Measurements from ENCODE around the gene SPAG5.
A peak's percentile ranks its signal among the peaks of the same experiment; 100 is the strongest.

SPAG5 gene, protein sequence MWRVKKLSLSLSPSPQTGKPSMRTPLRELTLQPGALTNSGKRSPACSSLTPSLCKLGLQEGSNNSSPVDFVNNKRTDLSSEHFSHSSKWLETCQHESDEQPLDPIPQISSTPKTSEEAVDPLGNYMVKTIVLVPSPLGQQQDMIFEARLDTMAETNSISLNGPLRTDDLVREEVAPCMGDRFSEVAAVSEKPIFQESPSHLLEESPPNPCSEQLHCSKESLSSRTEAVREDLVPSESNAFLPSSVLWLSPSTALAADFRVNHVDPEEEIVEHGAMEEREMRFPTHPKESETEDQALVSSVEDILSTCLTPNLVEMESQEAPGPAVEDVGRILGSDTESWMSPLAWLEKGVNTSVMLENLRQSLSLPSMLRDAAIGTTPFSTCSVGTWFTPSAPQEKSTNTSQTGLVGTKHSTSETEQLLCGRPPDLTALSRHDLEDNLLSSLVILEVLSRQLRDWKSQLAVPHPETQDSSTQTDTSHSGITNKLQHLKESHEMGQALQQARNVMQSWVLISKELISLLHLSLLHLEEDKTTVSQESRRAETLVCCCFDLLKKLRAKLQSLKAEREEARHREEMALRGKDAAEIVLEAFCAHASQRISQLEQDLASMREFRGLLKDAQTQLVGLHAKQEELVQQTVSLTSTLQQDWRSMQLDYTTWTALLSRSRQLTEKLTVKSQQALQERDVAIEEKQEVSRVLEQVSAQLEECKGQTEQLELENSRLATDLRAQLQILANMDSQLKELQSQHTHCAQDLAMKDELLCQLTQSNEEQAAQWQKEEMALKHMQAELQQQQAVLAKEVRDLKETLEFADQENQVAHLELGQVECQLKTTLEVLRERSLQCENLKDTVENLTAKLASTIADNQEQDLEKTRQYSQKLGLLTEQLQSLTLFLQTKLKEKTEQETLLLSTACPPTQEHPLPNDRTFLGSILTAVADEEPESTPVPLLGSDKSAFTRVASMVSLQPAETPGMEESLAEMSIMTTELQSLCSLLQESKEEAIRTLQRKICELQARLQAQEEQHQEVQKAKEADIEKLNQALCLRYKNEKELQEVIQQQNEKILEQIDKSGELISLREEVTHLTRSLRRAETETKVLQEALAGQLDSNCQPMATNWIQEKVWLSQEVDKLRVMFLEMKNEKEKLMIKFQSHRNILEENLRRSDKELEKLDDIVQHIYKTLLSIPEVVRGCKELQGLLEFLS

DNA sequence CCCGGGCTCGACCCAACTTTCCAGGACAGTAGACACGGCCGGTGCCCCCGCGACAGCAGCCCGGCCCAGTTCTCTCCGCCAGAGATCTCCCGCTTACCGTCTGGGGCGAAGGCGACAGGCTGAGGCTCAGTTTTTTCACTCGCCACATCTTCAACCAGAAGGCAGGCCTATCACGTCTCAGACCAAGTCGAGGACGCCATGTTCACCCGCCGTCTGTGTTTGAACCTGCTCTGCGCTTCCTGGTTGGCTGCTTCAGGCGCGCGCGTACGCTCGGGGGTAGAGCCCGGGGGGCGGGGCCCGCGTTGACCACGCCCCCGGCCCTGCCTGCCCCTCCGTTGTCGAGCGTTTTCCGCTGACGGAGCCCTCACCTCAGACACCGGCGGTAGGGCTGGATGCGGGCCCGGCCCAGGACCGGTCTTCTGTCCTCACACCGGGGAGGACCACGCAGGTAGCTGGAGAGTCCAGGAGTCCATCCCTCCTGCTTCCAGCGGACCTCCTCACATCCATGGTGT lies at the start of gene SPAG5:
SPAG5 (minus strand) TSS at position 227 of the 512 bp plus-strand sequence; CDS start at position 148, 79 bp downstream.
- Mint-ChIP-seq H3K27ac (peak within 1 kb of the TSS; percentile 98), H3K9me3 (no peaks in the 10 kb centered on the region), H3K4me3 (peak within 1 kb of the TSS; percentile 95 to 99), H3K4me1 (peaks cover 24% of the 10 kb centered on the region), H3K27me3 (no peaks in the 10 kb centered on the region)
- DNase-seq = peak; percentile 97 to 98
- ATAC-seq = peak; percentile 95

DNA sequence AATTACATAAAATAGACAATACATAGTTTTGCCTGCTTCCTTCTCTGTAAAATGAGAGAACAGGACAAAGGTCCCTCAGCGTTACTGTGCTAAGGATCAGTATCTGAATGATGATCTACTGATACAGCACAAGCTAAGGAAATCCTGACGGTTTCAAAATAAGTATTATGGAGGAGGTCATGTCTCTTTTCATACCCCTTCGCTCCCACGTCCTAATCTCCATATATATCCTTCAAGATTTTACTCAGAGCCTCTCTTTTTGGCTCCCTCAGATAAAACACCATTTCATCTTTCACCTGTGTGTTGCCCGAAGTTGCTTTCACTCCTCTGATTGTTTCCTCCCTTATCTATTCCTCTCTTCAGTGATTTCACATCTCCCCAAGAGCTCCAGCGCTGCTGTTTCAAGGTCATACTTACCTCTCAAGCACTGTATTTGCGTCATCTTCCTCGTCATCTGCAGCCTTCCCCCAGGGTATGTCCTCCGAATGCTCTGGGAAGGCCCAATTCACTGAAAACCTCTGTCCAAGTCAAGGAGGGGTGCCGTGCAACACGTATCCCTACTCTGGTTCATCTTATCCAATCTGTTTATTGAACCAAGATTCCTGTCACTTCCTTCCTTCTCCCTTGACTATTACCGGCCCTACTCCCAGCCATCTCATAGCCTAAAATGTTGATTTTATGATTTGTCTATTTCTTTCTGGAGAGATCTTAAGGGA lies 47.4 kb upstream of the SPAG5 start:
- DNase-seq = peak in 1 of 2 donors; percentile 3
- Mint-ChIP-seq H3K9me3 (no peaks in the 10 kb centered on the region), H3K27ac (peak overlapping the region; percentile 15 to 91), H3K4me3 (peak overlapping the region; percentile 87 to 99), H3K27me3 (no peaks in the 10 kb centered on the region), H3K4me1 (peaks cover 44% of the 10 kb centered on the region)
- ATAC-seq = no peak

DNA sequence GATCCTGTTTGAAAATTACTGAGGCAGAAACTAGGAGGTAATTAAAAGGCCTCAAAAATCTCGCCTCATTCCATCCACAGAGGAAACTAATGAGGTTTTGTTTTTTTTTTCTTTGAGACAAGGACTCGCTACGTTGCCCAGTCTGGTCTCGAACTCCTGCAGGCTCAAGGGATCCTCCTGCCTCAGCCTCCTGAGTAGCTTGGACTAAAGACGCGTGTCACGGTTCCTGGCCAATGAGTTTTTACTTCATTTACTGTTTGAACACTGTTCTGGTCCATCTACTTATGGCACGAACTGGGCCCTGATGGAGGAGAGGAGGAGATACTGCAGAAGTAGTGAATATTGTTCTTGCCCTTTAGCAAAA lies 46.7 kb upstream of the SPAG5 start:
- Mint-ChIP-seq H3K4me1 (peaks cover 44% of the 10 kb centered on the region), H3K27me3 (no peaks in the 10 kb centered on the region), H3K4me3 (peak overlapping the region; percentile 87 to 99), H3K9me3 (no peaks in the 10 kb centered on the region), H3K27ac (peak overlapping the region; percentile 78 to 84)
- DNase-seq (no peak), ATAC-seq (peak; percentile 1)

- no peaks in the 10 kb centered on the region for H3K27me3 Mint-ChIP-seq
These were observed 46.2 kb upstream of the SPAG5 start, which contains the start of gene BLTP2 for GRCh38 chr17:28644787-28645575. Gene BLTP2 (minus strand): TSS chr17:28645158. CDS start chr17:28645056, 102 bp downstream.

GRCh38 chr17:28643983-28644786 lies 45.4 kb upstream of the SPAG5 start:
- peak; percentile 25 to 27 for DNase-seq
- H3K27ac Mint-ChIP-seq = peak overlapping the region; percentile 92 to 97
- peaks cover 50% of the 10 kb centered on the region for H3K4me1 Mint-ChIP-seq
- no peaks in the 10 kb centered on the region for H3K27me3 Mint-ChIP-seq
- peak overlapping the region; percentile 87 to 99 for H3K4me3 Mint-ChIP-seq
- peak; percentile 5 for ATAC-seq
- no peaks in the 10 kb centered on the region for H3K9me3 Mint-ChIP-seq

More at GRCh38 chr17:28644787-28645575, 46.2 kb upstream of the SPAG5 start, which contains the start of gene BLTP2:
- peaks cover 44% of the 10 kb centered on the region for H3K4me1 Mint-ChIP-seq
- ATAC-seq (peak; percentile 99), DNase-seq (peak; percentile 90 to 95)
- peak within 1 kb of the TSS; percentile 87 to 99 for H3K4me3 Mint-ChIP-seq
- H3K9me3 Mint-ChIP-seq = no peaks in the 10 kb centered on the region
- H3K27ac Mint-ChIP-seq = peak within 1 kb of the TSS; percentile 92 to 97

DNA sequence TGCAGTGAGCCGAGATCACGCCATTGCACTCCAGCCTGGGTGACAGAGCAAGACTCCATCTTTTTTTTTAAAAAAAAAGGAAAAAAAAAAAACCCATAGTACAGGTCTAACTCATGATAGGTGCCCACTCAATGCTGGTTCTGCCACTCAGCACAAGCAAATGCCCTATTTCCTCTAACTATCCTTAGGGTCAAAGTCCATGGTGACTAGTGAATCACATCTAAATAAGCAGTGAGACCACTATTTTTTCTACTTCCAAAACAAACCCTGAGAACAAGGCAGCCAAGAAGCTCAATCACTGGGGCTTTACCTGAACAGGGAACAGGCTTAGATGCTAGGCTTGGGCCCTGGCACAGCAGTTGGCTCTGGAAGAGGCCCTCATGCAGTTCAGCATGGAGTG lies 42.8 kb upstream of the SPAG5 start:
- no peak for DNase-seq
- no peaks in the 10 kb centered on the region for H3K9me3 Mint-ChIP-seq
- H3K4me3 Mint-ChIP-seq = no peak overlapping the region
- no peak overlapping the region for H3K27ac Mint-ChIP-seq
- no peaks in the 10 kb centered on the region for H3K27me3 Mint-ChIP-seq
- ATAC-seq = no peak
- peaks cover 50% of the 10 kb centered on the region for H3K4me1 Mint-ChIP-seq

- no peak overlapping the region for H3K4me3 Mint-ChIP-seq
- H3K4me1 Mint-ChIP-seq = peaks cover 27% of the 10 kb centered on the region
- ATAC-seq = no peak
- H3K27ac Mint-ChIP-seq = no peak overlapping the region
- H3K9me3 Mint-ChIP-seq = no peaks in the 10 kb centered on the region
- DNase-seq = no peak
- no peaks in the 10 kb centered on the region for H3K27me3 Mint-ChIP-seq
These were observed 36.7 kb upstream of the SPAG5 start for GRCh38 chr17:28635506-28635905.

GRCh38 chr17:28634206-28634865 lies 35.5 kb upstream of the SPAG5 start:
- H3K4me1 Mint-ChIP-seq = peaks cover 23% of the 10 kb centered on the region
- H3K4me3 Mint-ChIP-seq = no peak overlapping the region
- ATAC-seq = no peak
- no peaks in the 10 kb centered on the region for H3K27me3 Mint-ChIP-seq
- no peak for DNase-seq
- H3K27ac Mint-ChIP-seq = no peak overlapping the region
- H3K9me3 Mint-ChIP-seq = no peaks in the 10 kb centered on the region

GRCh38 chr17:28626818-28627217 lies 28.0 kb upstream of the SPAG5 start:
- H3K4me1 Mint-ChIP-seq = no peaks in the 10 kb centered on the region
- H3K9me3 Mint-ChIP-seq = no peaks in the 10 kb centered on the region
- no peak overlapping the region for H3K4me3 Mint-ChIP-seq
- no peak overlapping the region for H3K27ac Mint-ChIP-seq
- no peaks in the 10 kb centered on the region for H3K27me3 Mint-ChIP-seq
- DNase-seq (no peak), ATAC-seq (no peak)

GRCh38 chr17:28624148-28624547 lies 25.3 kb upstream of the SPAG5 start:
- no peak overlapping the region for H3K4me3 Mint-ChIP-seq

GRCh38 chr17:28623696-28624095 lies 24.9 kb upstream of the SPAG5 start:
- no peak for DNase-seq
- Mint-ChIP-seq H3K27ac (no peak overlapping the region), H3K9me3 (no peaks in the 10 kb centered on the region), H3K4me1 (no peaks in the 10 kb centered on the region), H3K27me3 (no peaks in the 10 kb centered on the region), H3K4me3 (no peak overlapping the region)
- no peak for ATAC-seq

More at GRCh38 chr17:28624148-28624547, 25.3 kb upstream of the SPAG5 start:
- Mint-ChIP-seq H3K4me1 (no peaks in the 10 kb centered on the region), H3K27ac (peak overlapping the region in 1 of 2 donors; percentile 2), H3K9me3 (no peaks in the 10 kb centered on the region), H3K27me3 (no peaks in the 10 kb centered on the region)
- ATAC-seq (no peak), DNase-seq (no peak)

- Mint-ChIP-seq H3K9me3 (no peaks in the 10 kb centered on the region), H3K27ac (no peak overlapping the region), H3K4me3 (no peak overlapping the region), H3K4me1 (no peaks in the 10 kb centered on the region), H3K27me3 (no peaks in the 10 kb centered on the region)
- no peak for ATAC-seq
- no peak for DNase-seq
These were observed 23.4 kb upstream of the SPAG5 start for GRCh38 chr17:28622186-28622585.

- H3K9me3 Mint-ChIP-seq = no peaks in the 10 kb centered on the region
- no peak overlapping the region for H3K4me3 Mint-ChIP-seq
- H3K4me1 Mint-ChIP-seq = no peaks in the 10 kb centered on the region
- no peak for ATAC-seq
- peak overlapping the region in 1 of 2 donors; percentile 8 for H3K27ac Mint-ChIP-seq
- DNase-seq = no peak
- H3K27me3 Mint-ChIP-seq = no peaks in the 10 kb centered on the region
These were observed 21.2 kb upstream of the SPAG5 start for GRCh38 chr17:28620010-28620409.

Data from stimulated activated naive CD8-positive, alpha-beta T cell treated with anti-CD3 and anti-CD28 coated beads, Interleukin-15, amount 100 ng/mL, for 72 hours (primary cell).